SK-N-SH (cell line): ENCODE data around the gene HTT.

Experiments used
- CTCF ChIP-seq: fragments of 200-600 bp; sonication (generic); IDR thresholded peaks from 2 replicates; pipeline ENCODE4 v1.6.1; 2017; ENCODE audit warnings: antibody characterized with exemption, mild to moderate bottlenecking, moderate library complexity
- MAX ChIP-seq: IDR thresholded peaks from 2 replicates; pipeline ENCODE4 v1.4.0; 2012; ENCODE audit warnings: low read depth
- POLR2AphosphoS5 ChIP-seq: IDR thresholded peaks from 2 replicates; pipeline ENCODE4 v1.6.1; 2012; ENCODE audit warnings: low read depth, low read length
- REST ChIP-seq: IDR thresholded peaks from 2 replicates; pipeline ENCODE4 v1.6.1; 2012; ENCODE audit warnings: mild to moderate bottlenecking, low read depth, low read length, moderate library complexity
- SMC3 ChIP-seq: IDR thresholded peaks from 2 replicates; pipeline ENCODE4 v1.6.1; 2012; ENCODE audit warnings: low read depth, low read length, improper control_type of control experiment

GRCh38 chr4:3091464-3091863, 17.0 kb downstream of the HTT start:
- TF ChIP-seq CTCF (no peak), SMC3 (no peak), MAX (no peak), REST (no peak), POLR2AphosphoS5 (no peak)
